Activated effector memory CD4-positive, alpha-beta T cell treated with anti-CD3 and anti-CD28 coated beads, Interleukin-2, amount 50 U/mL, for 16 hours (primary cell): ENCODE results near the gene FRYL.
"Not testable (repeated sequence)": the region's sequence is repeated elsewhere in the genome, so short reads cannot be mapped to it uniquely, and the experiment has no call there.

Experiments used
- DNase-seq: peaks from one replicate; pipeline ENCODE4 v3.0.0-alpha.2; 2020

FRYL gene

DNA sequence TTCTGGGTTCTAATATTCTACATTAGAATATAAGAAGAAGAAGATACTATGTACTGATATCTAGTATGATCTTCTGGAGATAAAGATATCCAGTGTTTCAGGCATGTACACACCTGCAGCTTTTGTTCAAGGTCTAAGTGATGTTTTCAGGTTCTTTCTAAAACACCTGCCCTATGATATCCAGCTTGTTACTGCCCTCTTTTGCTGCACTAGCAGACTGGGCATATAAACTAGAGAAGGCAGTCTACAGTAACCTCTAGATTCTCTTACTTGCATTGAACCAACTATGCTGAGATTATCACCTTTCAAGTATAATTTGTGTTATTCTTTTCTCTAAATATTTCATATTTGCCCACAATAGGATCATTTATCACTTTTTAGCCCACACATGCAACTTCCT lies 1.9 kb upstream of the FRYL start:
- DNase-seq, result no peak

DNA sequence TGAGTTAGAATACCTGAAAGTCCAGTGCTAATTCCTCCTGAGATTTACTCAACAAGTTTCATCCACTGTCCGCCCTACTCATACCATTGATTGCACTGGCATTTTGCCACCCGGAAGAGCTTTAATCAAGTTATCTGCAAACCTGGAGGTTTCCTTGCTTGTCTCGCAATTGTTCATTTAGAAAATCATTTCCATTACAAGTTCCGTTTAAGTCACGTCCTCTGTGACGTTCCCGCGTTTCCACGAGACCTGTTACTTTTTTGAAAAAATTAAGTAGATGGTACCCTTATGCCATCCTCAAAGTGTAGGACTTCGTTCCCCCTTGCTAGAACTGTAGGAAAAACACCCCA lies 761 bp upstream of the FRYL start:
- peak; percentile 73 for DNase-seq

DNA sequence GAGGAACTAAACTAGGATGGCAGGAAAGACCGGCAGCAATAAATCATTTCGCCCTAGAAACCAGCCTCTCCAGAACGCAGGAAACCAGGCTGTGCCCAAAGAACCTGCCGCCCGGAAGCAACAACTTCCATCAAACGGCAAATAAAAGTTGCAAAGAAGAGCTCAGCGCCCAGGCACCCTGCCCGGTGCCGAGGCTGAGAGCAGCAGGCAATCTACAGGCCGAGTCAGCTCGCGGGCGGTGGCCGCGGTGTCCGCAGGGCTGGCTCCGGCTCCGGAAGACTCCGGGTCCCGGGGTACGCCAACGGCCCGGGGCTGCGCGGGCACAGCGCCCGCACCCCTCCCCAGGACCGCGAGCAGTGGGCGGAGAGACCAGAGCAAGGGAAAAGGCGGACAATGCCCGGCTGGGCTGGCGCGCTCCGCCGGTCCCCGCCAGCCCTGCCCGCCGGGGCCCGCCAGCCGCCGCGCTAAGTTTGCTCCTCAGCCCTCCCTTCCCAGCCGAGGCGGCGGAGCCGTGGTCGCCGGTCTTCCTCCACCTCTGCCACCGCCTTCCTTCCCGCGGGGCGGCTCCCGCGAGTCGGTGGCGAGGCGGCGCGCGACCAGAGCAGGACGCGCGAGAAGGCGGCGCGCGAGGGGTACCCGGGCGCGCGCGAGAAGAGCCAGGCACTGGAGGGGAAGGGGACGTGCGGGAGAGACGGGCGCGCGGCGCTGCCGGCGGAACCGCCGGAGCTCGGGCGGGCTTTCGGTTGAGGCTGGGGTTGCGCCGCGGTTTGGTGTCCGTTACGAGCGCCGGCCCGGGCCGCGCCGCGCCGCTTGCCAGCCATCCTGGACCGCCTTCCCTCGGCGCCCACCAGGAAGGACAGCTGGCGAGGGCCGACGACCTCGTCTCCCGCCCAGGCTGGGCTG lies 733 bp downstream of the FRYL start:
- DNase-seq, result peak; percentile 88

DNA sequence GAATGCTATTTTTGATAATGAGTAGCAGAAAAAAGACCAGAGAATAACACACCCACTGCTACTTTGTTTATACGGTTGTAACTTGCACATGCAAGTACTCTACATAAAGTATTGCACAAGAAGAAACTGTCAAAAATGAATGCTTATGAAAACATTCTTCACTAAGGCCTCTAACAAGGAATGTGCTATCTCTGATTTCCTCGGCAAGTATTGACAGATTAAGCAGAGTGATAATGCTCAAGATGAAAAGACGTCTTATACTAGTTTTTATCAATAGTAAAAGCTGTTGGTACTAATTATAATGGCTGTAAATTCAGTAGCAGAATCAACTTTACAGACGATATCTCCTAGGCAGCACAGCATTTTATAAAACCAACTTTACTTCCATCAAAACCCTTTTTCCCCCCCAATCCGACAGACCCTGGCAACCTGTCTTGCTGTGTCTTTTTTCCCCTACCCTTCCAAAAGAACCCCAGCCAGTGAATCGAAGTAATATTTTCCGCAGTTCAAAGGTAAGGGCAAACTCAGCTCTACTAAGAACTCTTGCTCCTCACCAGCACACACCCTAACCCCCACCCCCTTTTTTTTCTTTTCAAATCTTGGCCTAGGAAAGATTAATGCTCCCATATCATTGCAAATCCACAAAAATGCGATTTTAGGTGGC lies 1.5 kb downstream of the FRYL start:
- DNase-seq, result no peak

DNA sequence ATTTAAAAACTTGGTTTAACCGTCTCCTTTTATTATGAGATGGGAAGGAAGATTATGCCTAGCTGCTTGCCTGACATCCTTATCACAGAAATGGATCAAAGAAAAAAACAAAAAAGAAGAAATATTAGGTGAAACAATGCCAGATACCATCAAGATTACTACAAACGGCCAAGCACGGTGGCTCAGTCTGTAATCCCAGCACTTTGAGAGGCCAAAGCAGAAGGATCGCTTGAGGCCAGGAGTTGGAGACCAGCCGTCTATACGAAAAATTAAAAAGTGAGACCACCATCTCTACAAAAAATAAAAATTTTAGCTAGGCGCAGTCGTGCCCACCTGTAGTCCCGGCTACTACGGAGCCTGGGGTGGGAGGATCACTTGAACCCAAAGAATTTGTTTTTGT lies 2.3 kb downstream of the FRYL start:
- no peak for DNase-seq

DNA sequence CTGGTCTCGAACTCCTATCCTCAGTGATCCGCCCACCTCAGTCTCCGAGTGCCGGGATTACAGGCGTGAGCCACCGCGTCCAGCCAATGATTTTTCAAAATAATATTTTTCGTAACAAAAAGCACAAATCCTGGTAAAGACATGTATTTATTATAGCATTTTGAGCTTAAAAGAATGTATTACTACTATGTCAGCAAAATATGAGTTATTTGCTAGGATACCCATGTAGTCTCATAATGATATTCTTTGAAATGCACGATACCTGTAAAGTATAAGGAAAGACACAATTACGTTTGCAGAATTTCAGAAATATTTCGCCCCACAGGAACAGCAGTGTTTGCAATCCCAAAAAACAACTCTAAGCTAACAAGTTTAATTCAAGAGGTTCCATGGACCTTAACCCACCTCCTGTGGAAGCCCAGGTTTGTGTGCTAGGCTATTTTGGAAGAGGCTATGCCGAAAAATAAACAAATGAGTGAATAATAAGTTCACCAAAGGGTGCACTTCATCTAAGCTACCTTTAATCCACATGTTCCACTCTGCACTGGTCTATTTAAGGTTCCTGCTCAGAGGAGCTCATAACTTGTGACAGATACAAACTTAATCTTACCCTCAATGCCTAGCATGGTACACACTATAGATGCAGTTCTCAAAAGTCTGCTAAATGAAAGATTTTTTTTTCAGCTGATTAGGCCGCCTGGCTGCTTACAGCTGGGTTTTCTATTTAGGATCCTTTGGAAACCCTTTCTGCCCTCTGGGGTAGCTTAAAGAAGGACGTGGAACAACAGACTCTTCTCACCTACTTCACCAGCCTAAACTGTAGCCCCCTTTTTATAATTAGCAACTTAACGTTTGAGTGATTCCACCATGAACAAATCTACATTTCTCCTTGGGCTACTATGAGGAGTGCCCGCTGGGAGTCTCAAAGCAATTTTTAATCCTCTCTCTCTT lies 5.0 kb downstream of the FRYL start:
- DNase-seq, result no peak

DNA sequence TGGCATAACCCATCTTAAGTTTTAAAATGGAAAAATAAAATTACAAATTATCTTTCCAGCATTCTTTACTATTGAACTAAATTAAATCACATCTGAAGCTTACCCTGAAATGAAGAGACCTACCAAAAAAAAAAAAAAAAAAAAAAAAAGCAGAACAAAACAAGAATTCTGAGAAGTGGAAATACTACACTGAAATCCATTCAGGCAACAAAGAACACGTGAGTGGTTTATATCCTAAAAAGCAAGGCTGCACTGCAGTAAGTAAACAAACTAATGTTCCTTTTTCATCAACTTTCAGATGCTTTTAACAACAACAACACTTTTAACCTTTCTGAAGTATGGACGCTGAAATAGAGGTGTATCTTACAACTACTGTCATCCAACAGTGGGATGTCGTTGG lies 7.5 kb downstream of the FRYL start:
- DNase-seq, result no peak

DNA sequence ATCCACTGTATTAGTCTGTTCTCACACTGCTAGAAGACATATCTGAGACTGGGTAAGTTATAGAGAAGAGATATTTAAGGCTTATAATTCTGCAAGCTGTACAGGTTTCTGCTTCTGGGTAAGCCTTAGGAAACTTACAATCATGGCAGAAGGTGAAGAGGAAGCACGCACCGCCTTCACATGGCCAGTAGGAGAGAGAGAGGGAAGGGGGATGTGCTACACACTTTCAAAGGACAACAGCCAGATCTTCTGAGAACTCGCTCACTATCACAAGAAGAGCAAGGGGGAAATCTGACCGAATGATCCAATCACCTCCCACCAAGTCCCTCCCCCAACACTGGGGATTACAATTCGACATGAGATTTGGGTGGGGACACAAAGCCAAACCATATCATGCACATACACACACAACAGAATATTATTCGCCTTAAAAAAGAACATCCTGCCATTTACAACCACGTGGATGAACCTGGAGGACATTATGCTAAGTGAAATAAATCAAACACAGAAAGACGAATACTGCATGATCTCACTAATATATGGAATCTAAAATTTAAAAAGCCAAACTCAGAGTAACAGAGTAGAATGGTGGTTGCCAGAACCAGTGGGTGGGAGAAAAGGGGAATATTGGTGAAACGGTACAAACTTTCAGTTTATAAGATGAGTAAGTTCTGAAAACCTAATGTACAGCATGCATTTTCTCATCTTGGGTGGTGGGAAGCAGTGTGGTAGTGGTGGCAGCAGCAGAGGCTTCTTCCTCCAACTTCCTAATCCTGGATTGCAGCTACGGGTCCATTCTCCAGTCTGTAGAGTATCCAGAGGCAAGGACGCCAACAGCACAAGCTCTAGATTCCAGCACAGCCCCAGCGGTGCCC lies 12.8 kb downstream of the FRYL start:
- no peak for DNase-seq

DNA sequence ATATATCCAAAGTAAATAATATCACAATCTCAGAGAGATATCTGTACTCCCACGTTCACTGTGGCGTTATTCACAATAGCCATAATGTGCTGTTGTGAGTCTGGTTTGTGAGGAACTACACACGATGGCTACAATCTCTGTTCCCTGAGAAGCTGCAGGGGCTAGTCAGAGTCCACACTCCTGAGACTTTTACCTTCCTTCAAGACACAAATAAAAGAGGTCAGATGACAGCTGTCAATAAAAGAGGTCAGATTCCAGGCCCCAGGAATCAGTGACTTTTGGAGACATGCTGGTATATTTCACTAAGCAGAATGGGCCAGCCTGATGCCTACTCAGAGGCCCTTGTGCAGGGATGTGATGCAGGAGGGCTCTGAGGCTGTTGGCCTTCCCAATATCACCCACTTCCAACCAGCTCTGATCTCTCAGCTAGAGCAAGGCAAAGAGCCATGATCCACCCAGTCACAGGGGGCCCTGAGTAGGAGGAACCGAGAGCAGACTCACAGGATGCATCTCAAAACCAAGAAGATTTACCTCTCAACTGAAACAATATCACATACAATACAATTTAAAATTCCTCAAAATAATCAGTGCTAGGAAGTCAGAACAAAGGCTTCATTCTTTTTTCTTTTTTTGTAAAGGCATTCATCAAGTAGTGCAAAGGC lies 13.8 kb downstream of the FRYL start:
- no peak for DNase-seq

DNA sequence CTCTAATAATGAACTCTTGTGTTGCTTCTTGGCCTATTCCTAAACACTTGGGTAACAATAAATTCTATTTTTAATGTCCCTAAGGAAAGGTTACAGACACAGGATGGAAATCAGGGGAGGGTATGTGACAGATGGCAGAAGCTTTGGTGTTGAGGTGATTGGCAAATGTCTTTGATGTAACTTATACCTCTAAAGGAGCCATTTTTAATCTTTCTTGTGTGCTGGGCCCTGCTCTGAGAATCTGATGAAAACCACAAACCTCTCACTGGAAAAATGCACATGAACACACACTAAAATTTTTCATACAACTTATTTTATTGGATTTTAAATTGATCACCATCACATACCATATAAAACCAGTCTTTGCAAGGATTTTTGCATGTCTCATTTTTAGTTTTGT lies 17.7 kb downstream of the FRYL start:
- DNase-seq, result no peak

DNA sequence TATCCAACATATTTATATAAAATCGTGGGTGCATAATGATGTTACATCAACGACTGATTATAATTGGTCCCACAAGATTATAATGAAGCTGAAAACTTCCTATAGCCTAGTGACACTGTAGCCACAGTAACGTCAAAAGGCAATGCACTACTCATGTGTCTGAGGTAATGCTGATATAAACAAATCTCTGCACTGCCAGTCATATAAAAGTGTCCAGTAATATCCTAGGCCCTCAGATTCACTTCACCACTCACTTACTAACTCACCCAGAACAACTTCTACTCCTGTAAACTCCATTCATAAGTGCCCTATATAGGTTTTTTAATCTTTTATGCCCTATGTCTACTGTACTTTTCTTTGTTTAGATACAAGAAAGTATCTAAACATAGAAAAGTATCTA lies 18.8 kb downstream of the FRYL start:
- no peak for DNase-seq

DNA sequence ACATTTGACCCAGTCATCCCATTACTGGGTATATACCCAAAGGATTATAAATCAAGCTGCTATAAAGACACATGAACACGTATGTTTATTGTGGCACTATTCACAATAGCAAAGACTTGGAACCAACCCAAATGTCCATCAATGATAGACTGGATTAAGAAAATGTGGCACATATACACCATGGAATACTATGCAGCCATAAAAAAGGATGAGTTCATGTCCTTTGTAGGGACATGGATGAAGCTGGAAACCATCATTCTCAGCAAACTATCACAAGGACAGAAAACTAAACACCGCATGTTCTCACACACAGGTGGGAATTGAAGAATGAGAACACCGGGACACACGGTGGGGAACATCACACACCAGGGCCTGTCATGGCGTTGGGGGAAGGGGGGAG lies 21.4 kb downstream of the FRYL start:
- not testable (repeated sequence) for DNase-seq

DNA sequence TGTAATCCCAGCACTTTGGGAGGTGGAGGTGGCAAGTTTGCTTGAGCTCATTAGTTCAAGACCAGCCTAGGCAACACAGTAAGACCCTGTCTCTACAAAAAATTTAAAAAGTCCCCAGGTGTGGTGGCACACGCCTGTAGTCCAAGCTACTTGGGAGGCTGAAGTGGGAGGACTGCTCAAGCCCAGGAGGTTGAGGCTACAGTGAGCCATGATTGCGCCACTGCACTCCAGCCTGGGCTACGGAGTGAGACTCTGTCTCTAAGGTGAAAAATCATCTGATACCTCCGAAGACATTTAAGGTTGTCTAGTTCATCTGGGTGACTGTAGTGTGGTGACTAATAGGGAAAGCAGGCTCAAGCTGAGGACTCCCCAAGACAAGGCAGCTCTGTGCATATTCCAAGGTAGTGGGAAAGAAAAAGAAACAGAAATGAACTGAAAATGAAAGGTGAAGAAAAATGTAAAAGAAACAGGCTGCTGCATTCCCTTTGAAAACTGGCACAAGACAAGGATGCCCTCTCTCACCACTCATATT lies 23.3 kb downstream of the FRYL start:
- DNase-seq, result no peak

DNA sequence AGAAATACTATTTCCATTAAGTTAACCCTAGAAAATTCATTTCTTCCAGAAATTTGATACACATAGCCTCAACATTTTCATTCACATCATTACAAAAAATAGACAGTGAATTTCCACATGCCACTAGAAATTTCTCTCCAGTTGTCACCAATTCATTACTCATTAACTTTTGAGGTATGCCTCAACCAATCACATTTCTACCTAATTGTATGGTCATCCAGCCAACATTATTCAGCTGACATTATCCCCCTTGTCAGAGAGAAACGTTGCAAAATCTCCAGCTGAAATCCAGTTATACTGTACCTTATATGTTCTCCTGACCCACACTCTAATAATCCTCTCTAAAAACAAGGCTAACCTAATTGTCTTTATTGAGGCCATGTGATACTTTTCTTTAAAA lies 24.8 kb downstream of the FRYL start:
- no peak for DNase-seq

DNA sequence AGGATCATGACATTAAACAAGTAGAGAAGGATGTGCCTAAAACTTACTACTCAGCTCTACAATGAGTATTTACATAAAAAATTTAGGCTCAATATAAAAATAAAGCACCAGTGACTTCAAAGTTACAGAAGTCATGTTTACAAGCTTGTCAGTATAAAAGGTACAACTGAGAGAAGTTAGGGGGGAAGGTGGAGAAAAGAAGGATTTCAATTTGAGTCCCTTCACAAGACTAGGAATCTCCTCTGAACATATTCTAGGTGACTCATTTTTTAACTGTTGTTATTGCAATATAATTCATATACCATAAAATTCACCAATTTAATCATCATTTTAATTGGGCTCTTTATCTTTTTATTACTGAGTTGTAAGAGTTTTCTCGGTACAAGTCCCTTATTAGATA lies 26.9 kb downstream of the FRYL start:
- no peak for DNase-seq

DNA sequence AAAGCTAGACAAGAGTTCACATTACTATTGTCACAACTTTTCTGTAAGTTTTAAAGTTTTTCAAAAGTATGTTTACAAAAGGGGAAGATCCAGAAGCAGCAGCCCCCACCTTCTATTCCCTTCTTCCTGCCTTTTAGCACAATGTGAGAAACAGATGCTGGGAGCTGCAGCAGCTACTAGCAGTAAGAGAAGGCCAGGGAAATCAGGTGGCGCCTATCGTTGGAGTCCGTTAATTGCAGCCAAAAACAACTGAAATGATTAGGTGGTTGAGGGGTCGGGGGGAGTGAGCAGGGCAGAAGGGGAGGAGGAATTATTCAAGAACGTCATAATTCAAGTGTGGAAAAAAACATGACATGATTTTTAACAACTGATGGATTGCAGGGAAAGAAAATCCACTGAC lies 27.4 kb downstream of the FRYL start:
- DNase-seq, result no peak

DNA sequence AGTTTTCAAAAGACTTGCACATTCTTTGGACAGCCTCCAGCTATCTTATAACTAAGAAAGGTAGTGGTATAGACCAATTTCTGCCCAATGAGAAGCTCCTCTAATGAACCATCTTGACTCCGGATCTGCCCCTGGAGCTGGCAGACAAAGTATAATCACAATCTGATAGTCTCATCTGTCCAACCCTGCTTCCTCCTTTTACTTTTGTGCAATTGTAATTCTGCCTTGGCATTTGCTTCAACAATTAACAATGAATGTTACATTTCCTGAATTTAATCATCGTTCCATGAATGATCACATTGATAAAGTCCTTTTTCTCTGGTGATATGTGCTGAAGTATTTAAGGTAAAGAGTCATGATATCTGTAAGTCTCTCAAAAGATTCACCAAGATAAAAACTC lies 27.8 kb downstream of the FRYL start:
- no peak for DNase-seq

DNA sequence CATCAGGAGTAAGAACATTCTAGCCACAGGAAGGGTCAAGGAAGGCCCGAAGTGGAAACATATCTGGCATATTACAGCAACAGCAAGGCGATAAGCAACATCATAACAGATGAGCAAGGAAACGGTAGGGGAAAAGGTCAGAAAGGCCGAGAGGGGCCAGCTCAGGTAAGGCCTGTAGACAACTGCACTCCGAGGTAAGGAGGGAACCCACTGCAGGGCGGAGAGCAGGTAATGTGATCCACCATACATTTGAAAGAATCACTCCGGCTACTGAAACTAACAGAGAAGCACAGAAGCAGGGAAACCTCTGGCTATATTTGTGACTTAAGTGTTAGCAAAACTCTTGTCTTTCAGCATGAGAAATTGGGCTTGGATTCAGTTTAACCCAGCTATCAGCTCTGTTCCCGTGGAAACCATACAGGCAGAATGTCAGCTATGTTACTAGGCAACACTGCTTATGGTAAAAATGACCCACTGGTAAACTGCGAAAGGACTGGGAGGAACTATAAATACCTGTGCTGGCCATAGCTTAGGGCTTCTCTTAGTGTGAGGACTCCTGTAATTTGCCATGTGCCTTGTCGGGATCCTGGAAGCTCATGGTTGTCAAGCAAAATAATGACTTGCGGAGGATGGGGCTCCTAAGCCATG lies 31.0 kb downstream of the FRYL start:
- no peak for DNase-seq

DNA sequence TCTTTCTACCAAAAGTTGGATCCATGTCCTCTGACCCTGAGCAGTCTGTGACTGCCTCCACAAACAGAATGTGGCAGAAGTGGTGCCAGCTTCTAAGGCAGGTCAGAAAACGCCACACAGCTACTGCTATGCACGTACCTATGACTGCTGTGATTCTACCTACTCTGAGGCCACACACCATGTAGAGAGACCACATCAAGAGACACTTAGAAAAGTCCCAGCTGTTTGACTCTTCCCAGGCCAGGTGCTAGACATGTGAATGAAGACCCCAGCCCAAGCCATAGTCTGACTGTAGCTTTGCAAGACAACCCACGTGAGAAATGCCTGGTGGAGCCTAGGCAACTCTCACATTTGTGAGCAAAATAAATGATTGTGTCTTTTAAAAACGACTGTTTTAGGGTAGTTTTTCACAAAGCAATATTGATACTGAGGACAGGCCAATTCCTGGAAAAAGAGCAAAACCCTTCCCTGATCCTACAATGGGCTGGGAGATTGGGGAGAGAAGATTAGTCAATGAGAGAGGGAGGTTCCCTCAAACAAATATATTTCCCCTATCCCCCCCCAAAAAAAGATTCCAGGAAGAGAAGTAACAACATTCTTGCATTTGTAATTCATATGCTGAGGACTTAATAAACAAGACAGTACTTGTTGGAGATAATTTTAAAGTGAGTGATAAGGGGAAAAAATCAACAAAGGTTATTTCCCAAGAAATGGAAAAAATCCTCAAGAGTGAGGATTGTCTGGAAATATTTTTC lies 33.3 kb downstream of the FRYL start:
- no peak for DNase-seq

DNA sequence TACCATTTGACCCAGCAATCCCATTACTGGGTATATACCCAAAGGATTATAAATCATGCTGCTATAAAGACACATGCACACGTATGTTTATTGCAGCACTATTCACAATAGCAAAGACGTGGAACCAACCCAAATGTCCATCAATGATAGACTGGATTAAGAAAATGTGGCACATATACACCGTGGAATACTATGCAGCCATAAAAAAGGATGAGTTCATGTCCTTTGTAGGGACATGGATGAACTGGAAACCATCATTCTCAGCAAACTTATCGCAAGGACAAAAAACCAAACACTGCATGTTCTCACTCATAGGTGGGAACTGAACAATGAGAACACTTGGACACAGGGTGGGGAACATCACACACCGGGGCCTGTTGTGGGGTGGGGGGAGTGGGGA lies 34.9 kb downstream of the FRYL start:
- not testable (repeated sequence) for DNase-seq
